HEK293T (cell line): Measurements from ENCODE around the gene AKAP7.

Source experiments
- ARNT ChIP-seq: fragments of 450-650 bp; IDR thresholded peaks from 2 replicates; pipeline ENCODE4 v1.6.1; 2017; ENCODE audit warnings: mild to moderate bottlenecking
- BHLHE40 ChIP-seq: fragments of 450-650 bp; IDR thresholded peaks from 2 replicates; pipeline ENCODE4 v1.6.1; 2016; ENCODE audit warnings: mild to moderate bottlenecking, moderate library complexity, borderline replicate concordance
- FOXA1 ChIP-seq: fragments of 450-650 bp; IDR thresholded peaks from 2 replicates; pipeline ENCODE4 v1.6.1; 2016; ENCODE audit warnings: mild to moderate bottlenecking
- FOXK2 ChIP-seq: fragments of 450-650 bp; IDR thresholded peaks from 2 replicates; pipeline ENCODE4 v1.6.1; 2016; ENCODE audit warnings: mild to moderate bottlenecking
- FOXM1 ChIP-seq: fragments of 450-650 bp; IDR thresholded peaks from 2 replicates; pipeline ENCODE4 v1.6.1; 2017; ENCODE audit warnings: mild to moderate bottlenecking, borderline replicate concordance
- HDGF ChIP-seq: fragments of 450-650 bp; IDR thresholded peaks from 2 replicates; pipeline ENCODE4 v1.6.1; 2017; ENCODE audit warnings: antibody characterized with exemption, borderline replicate concordance
- LEF1 ChIP-seq: fragments of 450-650 bp; IDR thresholded peaks from 2 replicates; pipeline ENCODE4 v1.6.1; 2017; ENCODE audit warnings: mild to moderate bottlenecking, borderline replicate concordance
- NFRKB ChIP-seq: fragments of 450-650 bp; IDR thresholded peaks from 2 replicates; pipeline ENCODE4 v1.6.1; 2016; ENCODE audit warnings: mild to moderate bottlenecking, moderate library complexity
- PKNOX1 ChIP-seq: fragments of 450-650 bp; IDR thresholded peaks from 2 replicates; pipeline ENCODE4 v1.6.1; 2016
- SP1 ChIP-seq: fragments of 450-650 bp; IDR thresholded peaks from 2 replicates; pipeline ENCODE4 v1.6.1; 2017
- SUZ12 ChIP-seq: fragments of 450-650 bp; IDR thresholded peaks from 2 replicates; pipeline ENCODE4 v1.6.1; 2016; ENCODE audit warnings: mild to moderate bottlenecking
- ZNF384 ChIP-seq: fragments of 450-650 bp; IDR thresholded peaks from 2 replicates; pipeline ENCODE4 v1.6.1; 2016

DNA sequence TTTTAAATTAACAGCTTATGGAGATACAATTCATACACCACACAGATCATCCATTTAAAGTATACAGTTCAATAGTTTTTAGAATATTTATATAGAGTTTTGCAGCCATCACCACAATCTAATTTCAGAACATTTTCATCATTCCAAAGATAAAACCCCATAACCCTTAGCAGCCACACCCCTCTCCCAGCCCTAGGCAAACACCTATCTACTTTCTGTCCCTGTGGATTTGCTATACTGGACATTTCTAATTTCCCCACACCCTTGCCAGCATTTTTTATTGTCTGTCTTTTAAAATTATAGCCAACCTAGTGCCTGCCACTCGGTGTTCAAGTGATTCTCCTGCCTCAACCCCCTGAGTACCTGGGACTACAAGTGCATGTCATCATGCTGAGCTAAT lies 23.0 kb upstream of the AKAP7 start:
- TF ChIP-seq NFRKB: no peak
- no peak for TF ChIP-seq SP1
- TF ChIP-seq FOXM1: no peak
- no peak for TF ChIP-seq ARNT
- TF ChIP-seq LEF1: no peak
- TF ChIP-seq ZNF384: no peak
- no peak for TF ChIP-seq FOXA1
- no peak for TF ChIP-seq HDGF
- no peak for TF ChIP-seq FOXK2
- TF ChIP-seq BHLHE40: no peak
- TF ChIP-seq SUZ12: no peak
- TF ChIP-seq PKNOX1: no peak
